SK-N-SH (cell line): Measurements from ENCODE around the gene EEF2K.

ENCODE experiments used
- NRF1 ChIP-seq: IDR thresholded peaks from 2 replicates; pipeline ENCODE4 v1.6.1; 2012; ENCODE audit warnings: low read depth, mild to moderate bottlenecking, low read length
- POLR2AphosphoS5 ChIP-seq: IDR thresholded peaks from 2 replicates; pipeline ENCODE4 v1.6.1; 2012; ENCODE audit warnings: low read depth, low read length
- RFX5 ChIP-seq: IDR thresholded peaks from 2 replicates; pipeline ENCODE4 v1.6.1; 2012; ENCODE audit warnings: mild to moderate bottlenecking, improper control_type of control experiment, low read length
- SIN3A ChIP-seq: IDR thresholded peaks from 2 replicates; pipeline ENCODE4 v1.6.1; 2012; ENCODE audit warnings: low read depth, mild to moderate bottlenecking, low read length, moderate library complexity, borderline replicate concordance
- TF ChIP-seq, protein P1 (sequence below): fragments of 200-600 bp; sonication (generic); IDR thresholded peaks from 2 replicates; pipeline ENCODE4 v1.6.1; 2017; ENCODE audit warnings: antibody characterized with exemption, mild to moderate bottlenecking, moderate library complexity

DNA sequence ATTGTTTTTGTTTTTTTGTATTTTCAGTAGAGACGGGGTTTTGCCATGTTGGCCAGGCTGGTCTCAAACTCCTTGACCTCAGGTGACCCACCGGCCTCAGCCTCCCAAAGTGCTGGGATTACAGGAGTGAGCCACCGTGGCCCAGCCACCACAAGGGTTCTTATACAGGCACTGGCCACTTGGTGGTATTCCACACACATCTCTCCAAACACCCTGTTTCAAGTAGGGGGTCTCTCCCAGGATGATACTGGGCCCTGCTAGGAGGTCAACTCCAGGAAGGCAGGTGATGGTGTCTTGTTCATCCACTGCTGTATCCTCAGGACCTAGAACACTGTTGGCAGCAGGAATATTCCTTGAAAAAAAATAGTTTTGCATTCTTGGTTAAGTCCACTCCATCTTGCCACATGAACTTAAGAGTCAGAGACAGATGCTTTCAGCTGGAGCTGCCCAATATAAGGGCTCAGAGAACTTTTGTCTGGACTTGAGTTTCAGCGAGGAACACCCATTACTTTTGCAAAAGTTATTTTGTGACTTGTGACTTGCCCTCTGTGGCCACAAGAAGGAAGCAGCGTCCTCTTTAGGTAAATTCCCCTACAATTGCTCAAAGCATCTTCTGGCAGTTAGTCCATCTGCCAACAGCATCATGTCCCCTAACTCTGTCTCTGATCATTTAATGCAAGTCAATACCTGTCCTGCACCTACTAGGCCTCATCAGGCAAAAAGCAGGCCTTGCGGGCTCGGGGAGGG lies 7.4 kb upstream of the EEF2K start:
- TF ChIP-seq RFX5 (no peak), POLR2AphosphoS5 (no peak), SIN3A (no peak), NRF1 (no peak)
- TF ChIP-seq, protein P1, sequence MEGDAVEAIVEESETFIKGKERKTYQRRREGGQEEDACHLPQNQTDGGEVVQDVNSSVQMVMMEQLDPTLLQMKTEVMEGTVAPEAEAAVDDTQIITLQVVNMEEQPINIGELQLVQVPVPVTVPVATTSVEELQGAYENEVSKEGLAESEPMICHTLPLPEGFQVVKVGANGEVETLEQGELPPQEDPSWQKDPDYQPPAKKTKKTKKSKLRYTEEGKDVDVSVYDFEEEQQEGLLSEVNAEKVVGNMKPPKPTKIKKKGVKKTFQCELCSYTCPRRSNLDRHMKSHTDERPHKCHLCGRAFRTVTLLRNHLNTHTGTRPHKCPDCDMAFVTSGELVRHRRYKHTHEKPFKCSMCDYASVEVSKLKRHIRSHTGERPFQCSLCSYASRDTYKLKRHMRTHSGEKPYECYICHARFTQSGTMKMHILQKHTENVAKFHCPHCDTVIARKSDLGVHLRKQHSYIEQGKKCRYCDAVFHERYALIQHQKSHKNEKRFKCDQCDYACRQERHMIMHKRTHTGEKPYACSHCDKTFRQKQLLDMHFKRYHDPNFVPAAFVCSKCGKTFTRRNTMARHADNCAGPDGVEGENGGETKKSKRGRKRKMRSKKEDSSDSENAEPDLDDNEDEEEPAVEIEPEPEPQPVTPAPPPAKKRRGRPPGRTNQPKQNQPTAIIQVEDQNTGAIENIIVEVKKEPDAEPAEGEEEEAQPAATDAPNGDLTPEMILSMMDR = no peak; the same call in 1 of the 2 replicates
